Heart right ventricle (tissue), 16 donors: ENCODE data around the gene EMC8. TPM values are rescaled to one million over a fixed set of nuclear protein-coding genes. Genes with fewer than 3 reads are reported as not detected.

Experiments used
- ATAC-seq, 8 donors: fragments of 200-7000 bp; cut with Tn5 transposase; one replicate each; pipeline ENCODE4 v1.9.1; 2020; ENCODE audit warnings: mild to moderate bottlenecking in 8 of 8, moderate library complexity in 8 of 8, moderate number of reproducible peaks in 1 of 8
- DNase-seq, 2 donors: peaks; one replicate each; pipeline ENCODE4 v3.0.0-alpha.2; 2020
- H3K27ac ChIP-seq, 10 donors: fragments of 200-600 bp; sonication (generic) in 2 of 10; one replicate each; pipeline versions ENCODE4 v1.5.0 to v1.8.0; 2020 to 2022; ENCODE audit warnings: mild to moderate bottlenecking in 3 of 10
- H3K27me3 ChIP-seq, 7 donors: fragments of 200-600 bp; one replicate each; pipeline ENCODE4 v1.8.0; 2021 to 2022; ENCODE audit warnings: mild to moderate bottlenecking in 2 of 7
- H3K36me3 ChIP-seq, 9 donors: fragments of 200-600 bp; sonication (generic) in 1 of 9; one replicate each; pipeline versions ENCODE4 v1.5.0 to v1.8.0; 2020 to 2022; ENCODE audit warnings: mild to moderate bottlenecking in 2 of 9
- H3K4me1 ChIP-seq, 9 donors: fragments of 200-600 bp; sonication (generic) in 1 of 9; one replicate each; pipeline versions ENCODE4 v1.5.0 to v1.8.0; 2020 to 2022; ENCODE audit warnings: mild to moderate bottlenecking in 4 of 9
- H3K4me3 ChIP-seq, 10 donors: fragments of 200-600 bp; sonication (generic) in 2 of 10; one replicate each; pipeline versions ENCODE4 v1.5.0 to v1.8.0; 2020 to 2022; ENCODE audit warnings: mild to moderate bottlenecking in 7 of 10, moderate library complexity in 2 of 10
- H3K9me3 ChIP-seq, 11 donors: fragments of 200-600 bp in 10 of 11; sonication (generic) in 2 of 11; one replicate each; pipeline versions ENCODE4 v1.5.0 to v1.8.0; 2013 to 2022; ENCODE audit warnings: mild to moderate bottlenecking in 2 of 11, control low read depth in 1 of 11, moderate library complexity in 1 of 11
- CTCF ChIP-seq, 9 donors: fragments of 200-600 bp; sonication (generic) in 2 of 9; IDR thresholded peaks; one replicate each; pipeline versions ENCODE4 v1.5.0 to v1.8.0; 2021 to 2022; ENCODE audit warnings: antibody characterized with exemption in 9 of 9, mild to moderate bottlenecking in 5 of 9, moderate library complexity in 1 of 9
- WGBS, 2 donors: extraction: QIAGEN DNeasy Blood & Tissue Kit; methylation state at CpG; one replicate each; pipeline ENCODE4 v1.1.7; 2013; ENCODE audit warnings: inconsistent platforms in 1 of 2; 5-methylcytosine and 5-hydroxymethylcytosine counted together
- intact Hi-C, 10 donors: fragments of 100-400 bp; cut with DNase I; formaldehyde crosslinking; loops; one replicate each; pipeline versions ENCODE4 v1.11.1 to v1.14.2; 2022
- polyA plus RNA-seq, 2 donors: library from polyadenylated mRNA; stranded (reverse); fragments of 200-250 nt; gene quantifications; one replicate each; pipeline ENCODE4 v1.2.3, GENCODE V29; 2013
- total RNA-seq, 10 donors: library from RNA; stranded (reverse); fragmentation: NEBNext Ultra II Directional in 3 of 10; extraction: Animal tissue kit (Norgen Biotek cat#: 25700) in 3 of 10; gene quantifications; one replicate each; pipeline versions ENCODE4 v1.2.1 to v1.2.4, GENCODE V29; 2021 to 2023
- donor health status: Arrhythmogenic right ventricular cardiomyopathy.
- donor health status: ischemic (EF 13 %, LVEDD 7.1; RV severe dilation, severe dysfunction).
- donor health status: healthy with polysubstance abuse.
- donor health status: DM: no; HTN: yes; CAD: no.
- donor health status: DM: no; HTN: no; CAD: no.
- donor health status: ischemic (EF 25% LVEDD 6.9; RV normal size, moderate dysfunction).
- donor health status: ischemic (EF 25% LVEDD 5.7; RV mildly dilated, moderate dysfunction).
- donor health status: healthy.
- donor health status: DM: yes; HTN: yes; CAD: no.
- donor health status: Ischemic cardiomyopathy.
- donor health status: ischemic (EF 35%, LVEDD 5.7; RV mildly dilated, moderate dysfunction).
- donor health status: nonischemic (EF 11% LVEDD 7.7; RV severe dilation, severe dysfunction).
- donor health status: DM: yes; HTN: yes; CAD: no.
- donor health status: PGD.
- donor health status: ischemic (EF 29% LVEDD 5.4; RV normal size, mild dysfunction).
- donor health status: nonischemic (EF 23%, LVEDD 6.1; RV moderate dilation, normal function).

Gene EMC8
- total and polyA plus RNA-seq, 12 donors = 6.2 to 29.0 (median 25.3) TPM

GRCh38 chr16:85840801-85841200, 41.5 kb upstream of the EMC8 start:
- no peak for TF ChIP-seq CTCF (IDR thresholded peaks at IDR 0.05)
- ATAC-seq = no peak
- peaks cover 0 to 19% (median 0%) of the 10 kb centered on the region in 9 donors for H3K4me1 ChIP-seq
- intact Hi-C loops = no loop called here
- no peak overlapping the region for H3K27ac ChIP-seq
- H3K27me3 ChIP-seq = peaks cover 0 to 58% (median 40%) of the 10 kb centered on the region in 7 donors
- WGBS, 2 donors = 86 to 90% methylated on average over 10 of the region's 10 CpGs
- H3K9me3 ChIP-seq = peaks cover 0 to 4% (median 0%) of the 10 kb centered on the region in 11 donors
- H3K36me3 ChIP-seq = no peaks in the 10 kb centered on the region
- H3K4me3 ChIP-seq = no peak overlapping the region
- DNase-seq = no peak

GRCh38 chr16:85840395-85840794, 41.1 kb upstream of the EMC8 start:
- intact Hi-C loops = no loop called here
- Histone ChIP-seq H3K4me1 (peaks cover 0 to 19% (median 0%) of the 10 kb centered on the region in 9 donors), H3K27ac (no peak overlapping the region), H3K9me3 (peaks cover 0 to 4% (median 0%) of the 10 kb centered on the region in 11 donors), H3K36me3 (no peaks in the 10 kb centered on the region), H3K27me3 (peaks cover 0 to 62% (median 43%) of the 10 kb centered on the region in 7 donors), H3K4me3 (no peak overlapping the region)
- no peak for DNase-seq
- no peak for ATAC-seq
- TF ChIP-seq CTCF (IDR thresholded peaks at IDR 0.05) = no peak
- WGBS, 2 donors = 82% methylated on average over 9 of the region's 9 CpGs

- no peaks in the 10 kb centered on the region for H3K36me3 ChIP-seq
- H3K4me3 ChIP-seq = no peak overlapping the region
Observed at GRCh38 chr16:85839681-85840240, 40.4 kb upstream of the EMC8 start.

GRCh38 chr16:85838876-85839585, 39.7 kb upstream of the EMC8 start:
- Histone ChIP-seq H3K27me3 (peaks cover 0 to 59% (median 41%) of the 10 kb centered on the region in 7 donors), H3K4me3 (no peak overlapping the region), H3K27ac (no peak overlapping the region), H3K36me3 (no peaks in the 10 kb centered on the region), H3K9me3 (peaks cover 0 to 4% (median 0%) of the 10 kb centered on the region in 11 donors), H3K4me1 (peaks cover 0 to 11% (median 0%) of the 10 kb centered on the region in 9 donors)
- TF ChIP-seq CTCF (IDR thresholded peaks at IDR 0.05) = no peak
- DNase-seq = no peak
- WGBS, 2 donors = 89 to 90% methylated on average over 21 of the region's 21 CpGs
- intact Hi-C loops = no loop called here
- no peak for ATAC-seq

More at GRCh38 chr16:85839681-85840240, 40.4 kb upstream of the EMC8 start:
- 82 to 84% methylated on average over 24 of the region's 24 CpGs for WGBS, 2 donors
- Histone ChIP-seq H3K27ac (no peak overlapping the region), H3K9me3 (peaks cover 0 to 4% (median 0%) of the 10 kb centered on the region in 11 donors), H3K27me3 (peaks cover 0 to 62% (median 41%) of the 10 kb centered on the region in 7 donors), H3K4me1 (peaks cover 0 to 14% (median 0%) of the 10 kb centered on the region in 9 donors)
- intact Hi-C loops = no loop called here
- peak in 2 of 8 donors; percentile 30 to 42 for ATAC-seq
- no peak for TF ChIP-seq CTCF (IDR thresholded peaks at IDR 0.05)
- no peak for DNase-seq
